ENCODE results near the gene P2RY2.

DNA sequence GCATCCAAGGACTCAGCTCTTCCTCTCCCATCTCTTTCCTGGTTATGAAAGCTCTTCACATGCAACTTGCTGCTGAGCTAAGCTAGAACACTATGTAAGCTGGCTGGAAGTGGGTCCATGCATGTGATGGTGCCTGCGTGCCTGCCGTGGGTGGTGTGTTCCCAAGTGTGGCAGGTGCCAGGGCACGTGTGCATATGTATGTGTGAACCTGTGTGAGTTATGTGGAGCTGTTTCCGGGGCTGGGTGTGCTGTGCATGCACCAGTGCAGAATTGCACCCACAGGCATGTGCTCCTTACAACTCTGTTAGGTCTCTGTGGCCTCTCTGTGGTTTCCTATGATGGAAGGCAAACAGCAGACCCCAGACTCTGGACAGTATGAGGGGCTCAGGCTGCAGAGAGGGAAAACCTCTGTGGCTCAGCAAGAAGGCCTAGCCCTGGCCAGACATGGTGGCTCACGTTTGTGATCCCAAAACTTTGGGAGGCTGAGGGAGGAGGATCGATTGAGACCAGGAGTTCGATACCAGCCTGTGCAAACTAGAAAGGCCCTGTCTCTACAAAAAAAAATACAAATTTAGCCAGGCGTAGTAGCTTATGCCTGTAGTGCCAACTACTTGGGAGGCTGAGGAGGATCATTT, 49.9 kb downstream of the P2RY2 start:
- TF ChIP-seq EZH2 (IDR thresholded peaks at IDR 0.05; ENCODE audit: borderline replicate concordance, control insufficient read depth, low read depth, low read length), result no peak
- TF ChIP-seq KDM1A (IDR thresholded peaks at IDR 0.05; ENCODE audit: borderline replicate concordance), result no peak
- TF ChIP-seq, protein P1, sequence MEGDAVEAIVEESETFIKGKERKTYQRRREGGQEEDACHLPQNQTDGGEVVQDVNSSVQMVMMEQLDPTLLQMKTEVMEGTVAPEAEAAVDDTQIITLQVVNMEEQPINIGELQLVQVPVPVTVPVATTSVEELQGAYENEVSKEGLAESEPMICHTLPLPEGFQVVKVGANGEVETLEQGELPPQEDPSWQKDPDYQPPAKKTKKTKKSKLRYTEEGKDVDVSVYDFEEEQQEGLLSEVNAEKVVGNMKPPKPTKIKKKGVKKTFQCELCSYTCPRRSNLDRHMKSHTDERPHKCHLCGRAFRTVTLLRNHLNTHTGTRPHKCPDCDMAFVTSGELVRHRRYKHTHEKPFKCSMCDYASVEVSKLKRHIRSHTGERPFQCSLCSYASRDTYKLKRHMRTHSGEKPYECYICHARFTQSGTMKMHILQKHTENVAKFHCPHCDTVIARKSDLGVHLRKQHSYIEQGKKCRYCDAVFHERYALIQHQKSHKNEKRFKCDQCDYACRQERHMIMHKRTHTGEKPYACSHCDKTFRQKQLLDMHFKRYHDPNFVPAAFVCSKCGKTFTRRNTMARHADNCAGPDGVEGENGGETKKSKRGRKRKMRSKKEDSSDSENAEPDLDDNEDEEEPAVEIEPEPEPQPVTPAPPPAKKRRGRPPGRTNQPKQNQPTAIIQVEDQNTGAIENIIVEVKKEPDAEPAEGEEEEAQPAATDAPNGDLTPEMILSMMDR (IDR thresholded peaks at IDR 0.05 in 2 of 3, conservative IDR thresholded peaks at IDR 0.05 in 1 of 3; ENCODE audit: control insufficient read depth in 2 of 3, extremely low read depth in 1 of 3, insufficient read depth in 1 of 3, low read depth in 3 of 3, low read length in 3 of 3), result no peak
- TF ChIP-seq, protein P2, sequence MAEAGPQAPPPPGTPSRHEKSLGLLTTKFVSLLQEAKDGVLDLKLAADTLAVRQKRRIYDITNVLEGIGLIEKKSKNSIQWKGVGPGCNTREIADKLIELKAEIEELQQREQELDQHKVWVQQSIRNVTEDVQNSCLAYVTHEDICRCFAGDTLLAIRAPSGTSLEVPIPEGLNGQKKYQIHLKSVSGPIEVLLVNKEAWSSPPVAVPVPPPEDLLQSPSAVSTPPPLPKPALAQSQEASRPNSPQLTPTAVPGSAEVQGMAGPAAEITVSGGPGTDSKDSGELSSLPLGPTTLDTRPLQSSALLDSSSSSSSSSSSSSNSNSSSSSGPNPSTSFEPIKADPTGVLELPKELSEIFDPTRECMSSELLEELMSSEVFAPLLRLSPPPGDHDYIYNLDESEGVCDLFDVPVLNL (IDR thresholded peaks at IDR 0.05; ENCODE audit: low read depth, low read length), result no peak
- no peak for TF ChIP-seq EP300 (IDR thresholded peaks at IDR 0.05; ENCODE audit: borderline replicate concordance in 1 of 2, control insufficient read depth in 1 of 2, low read depth in 2 of 2, low read length in 2 of 2)
- TF ChIP-seq PAX8 (IDR thresholded peaks at IDR 0.05), result no peak
- TF ChIP-seq HCFC1 (IDR thresholded peaks at IDR 0.05; ENCODE audit: low read length), result no peak
- no peak for TF ChIP-seq JUND (IDR thresholded peaks at IDR 0.05; ENCODE audit: low read depth, low read length)
- TF ChIP-seq, protein P3, sequence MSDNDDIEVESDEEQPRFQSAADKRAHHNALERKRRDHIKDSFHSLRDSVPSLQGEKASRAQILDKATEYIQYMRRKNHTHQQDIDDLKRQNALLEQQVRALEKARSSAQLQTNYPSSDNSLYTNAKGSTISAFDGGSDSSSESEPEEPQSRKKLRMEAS (IDR thresholded peaks at IDR 0.05; ENCODE audit: low read depth, low read length), result no peak
- TF ChIP-seq IKZF1 (conservative IDR thresholded peaks at IDR 0.05), result no peak
- TF ChIP-seq FOXM1 (IDR thresholded peaks at IDR 0.05; ENCODE audit: low read depth, low read length), result no peak

All from GM12878 (cell line).